Ectodermal cell (in vitro differentiated cells): ENCODE measurements around the gene SGTA.

Experiments used
- H3K27ac ChIP-seq: 2 replicates; pipeline ENCODE4 v1.7.0; 2013; ENCODE audit warnings: mild to moderate bottlenecking, low read depth, low read length; ENCODE audit not compliant: insufficient read depth, poor library complexity, severe bottlenecking
- H3K27me3 ChIP-seq: 2 replicates; pipeline ENCODE4 v1.7.0; 2013; ENCODE audit warnings: mild to moderate bottlenecking, low read length; ENCODE audit not compliant: insufficient read depth, control insufficient read depth, poor library complexity, severe bottlenecking
- H3K36me3 ChIP-seq: one replicate; pipeline ENCODE4 v1.7.0; 2013; ENCODE audit warnings: low read length; ENCODE audit not compliant: control insufficient read depth, insufficient read depth
- H3K4me1 ChIP-seq: one replicate; pipeline ENCODE4 v1.7.0; 2013; ENCODE audit warnings: low read length; ENCODE audit not compliant: control insufficient read depth, insufficient read depth
- H3K4me3 ChIP-seq: 2 replicates; pipeline ENCODE4 v1.7.0; 2013; ENCODE audit warnings: low read depth, low read length, control low read depth; ENCODE audit not compliant: insufficient read depth
- H3K9me3 ChIP-seq: 2 replicates; pipeline ENCODE4 v1.7.0; 2013; ENCODE audit warnings: mild to moderate bottlenecking, low read length, moderate library complexity; ENCODE audit not compliant: control insufficient read depth
- WGBS, 2 experiments: methylation state at CpG; one replicate each; pipeline ENCODE4 v1.1.7; 2013; ENCODE audit warnings: missing lambda C conversion rate in 2 of 2; 5-methylcytosine and 5-hydroxymethylcytosine counted together

SGTA gene

GRCh38 chr19:2809387-2810140 is 26.5 kb upstream of the SGTA start:
- H3K4me1 ChIP-seq, result no peaks in the 10 kb centered on the region
- H3K9me3 ChIP-seq, result no peaks in the 10 kb centered on the region
- peaks cover 53% of the 10 kb centered on the region for H3K36me3 ChIP-seq
- no peak overlapping the region for H3K27ac ChIP-seq
- H3K27me3 ChIP-seq, result no peaks in the 10 kb centered on the region
- H3K4me3 ChIP-seq, result no peak overlapping the region
- WGBS, 2 experiments, result 95 to 96% methylated on average over 37 of the region's 37 CpGs

DNA sequence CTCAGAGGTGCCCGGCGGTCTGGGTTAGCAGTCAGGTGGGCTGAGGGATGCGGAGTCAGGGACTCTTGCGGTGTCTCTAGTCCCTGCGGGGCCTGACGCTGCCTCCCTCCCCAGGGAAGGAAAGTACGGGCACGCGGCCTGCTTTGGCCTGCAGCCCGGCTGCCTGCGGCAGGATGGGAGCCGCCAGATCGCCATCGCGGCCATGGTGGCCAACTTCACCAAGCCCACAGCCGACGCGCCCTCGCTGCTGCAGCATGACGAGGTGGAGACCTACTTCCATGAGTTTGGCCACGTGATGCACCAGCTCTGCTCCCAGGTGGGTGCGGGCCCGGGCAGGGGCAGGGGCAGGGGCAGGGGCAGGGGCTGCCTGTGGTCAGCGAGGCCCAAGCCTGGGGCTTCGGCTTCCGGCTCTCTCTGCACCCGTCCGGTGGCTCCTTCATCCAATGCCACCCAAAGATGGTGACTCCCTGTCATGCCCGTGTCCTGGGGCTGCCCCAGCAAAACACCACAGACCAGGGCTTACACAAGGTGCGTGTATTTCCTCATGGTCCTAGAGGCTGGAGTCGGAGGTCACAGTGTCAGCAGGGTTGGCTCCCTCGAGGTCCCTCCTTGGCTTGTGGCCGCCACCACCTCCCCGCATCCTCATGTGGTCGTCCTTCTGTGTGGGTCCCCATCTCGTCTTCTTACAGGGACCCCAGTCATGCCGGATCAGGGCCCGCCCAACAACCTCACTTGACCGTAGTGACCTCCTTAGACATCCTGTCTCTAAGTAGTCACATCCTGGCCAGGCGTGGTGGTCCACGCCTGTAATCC is 25.3 kb upstream of the SGTA start:
- WGBS, 2 experiments, result 96% methylated on average over 41 of the region's 41 CpGs

DNA sequence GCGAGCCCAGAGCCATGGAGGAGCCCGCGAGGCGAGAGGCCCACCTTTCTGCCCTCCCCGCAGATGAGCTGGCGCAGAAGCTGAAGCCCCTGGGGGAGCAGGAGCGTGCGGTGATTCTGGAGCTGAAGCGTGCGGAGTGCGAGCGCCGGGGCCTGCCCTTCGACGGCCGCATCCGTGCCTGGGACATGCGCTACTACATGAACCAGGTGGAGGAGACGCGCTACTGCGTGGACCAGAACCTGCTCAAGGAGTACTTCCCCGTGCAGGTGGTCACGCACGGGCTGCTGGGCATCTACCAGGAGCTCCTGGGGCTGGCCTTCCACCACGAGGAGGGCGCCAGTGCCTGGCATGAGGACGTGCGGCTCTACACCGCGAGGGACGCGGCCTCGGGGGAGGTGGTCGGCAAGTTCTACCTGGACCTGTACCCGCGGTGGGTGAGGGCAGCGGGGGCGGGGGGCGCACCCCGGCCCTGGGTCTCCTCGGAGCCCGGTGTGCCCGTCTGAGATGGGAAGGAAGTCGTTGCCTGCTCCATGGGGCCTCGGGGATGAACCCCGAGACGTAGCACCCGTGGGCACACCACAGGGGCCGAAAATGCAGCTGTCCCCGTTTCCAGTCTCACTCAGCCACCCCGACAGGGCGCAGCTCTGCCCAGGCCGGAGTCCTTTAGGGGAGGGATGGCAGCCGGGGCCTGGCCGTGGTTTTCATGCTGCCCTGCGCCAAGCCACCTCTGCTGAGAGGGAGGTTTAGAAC is 24.5 kb upstream of the SGTA start:
- Histone ChIP-seq H3K27me3 (no peaks in the 10 kb centered on the region), H3K36me3 (peaks cover 53% of the 10 kb centered on the region), H3K27ac (no peak overlapping the region), H3K4me3 (no peak overlapping the region), H3K9me3 (no peaks in the 10 kb centered on the region), H3K4me1 (no peaks in the 10 kb centered on the region)
- WGBS, 2 experiments, result 96% methylated on average over 56 of the region's 56 CpGs

More for the DNA sequence above, 25.3 kb upstream of the SGTA start:
- Histone ChIP-seq H3K27me3 (no peaks in the 10 kb centered on the region), H3K27ac (no peak overlapping the region), H3K36me3 (peaks cover 57% of the 10 kb centered on the region), H3K9me3 (no peaks in the 10 kb centered on the region), H3K4me3 (no peak overlapping the region), H3K4me1 (no peaks in the 10 kb centered on the region)

DNA sequence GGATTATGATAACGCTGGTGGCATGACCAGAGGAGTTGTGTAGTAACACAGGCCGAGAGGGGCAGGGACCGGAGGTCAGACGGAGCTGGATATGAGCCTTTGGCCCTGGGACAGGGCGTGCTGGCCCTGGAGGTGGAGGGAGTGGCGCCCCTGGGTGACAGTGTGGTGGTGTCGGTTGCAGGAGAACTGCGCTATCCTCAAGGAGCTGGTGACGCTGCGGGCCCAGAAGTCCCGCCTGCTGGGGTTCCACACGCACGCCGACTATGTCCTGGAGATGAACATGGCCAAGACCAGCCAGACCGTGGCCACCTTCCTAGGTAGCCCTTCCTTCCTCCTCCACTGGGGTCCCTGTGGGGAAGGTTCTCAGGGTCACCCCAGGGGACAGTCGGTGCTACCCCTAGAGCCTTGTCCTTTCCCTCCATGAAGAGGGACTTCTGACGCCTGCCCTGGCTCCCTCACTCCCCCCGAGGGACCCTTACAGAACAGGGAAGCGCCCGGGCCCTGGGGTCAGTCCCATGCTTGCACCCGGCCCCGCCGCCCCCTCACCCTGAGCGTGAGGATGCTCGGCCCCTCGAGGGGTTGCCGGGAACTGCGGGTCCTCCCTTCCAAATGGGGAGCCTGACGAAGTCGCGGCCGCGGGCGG is 23.8 kb upstream of the SGTA start:
- Histone ChIP-seq H3K36me3 (peaks cover 49% of the 10 kb centered on the region), H3K4me1 (no peaks in the 10 kb centered on the region), H3K4me3 (no peak overlapping the region), H3K27ac (no peak overlapping the region), H3K9me3 (no peaks in the 10 kb centered on the region), H3K27me3 (no peaks in the 10 kb centered on the region)
- 94% methylated on average over 34 of the region's 34 CpGs for WGBS, 2 experiments

DNA sequence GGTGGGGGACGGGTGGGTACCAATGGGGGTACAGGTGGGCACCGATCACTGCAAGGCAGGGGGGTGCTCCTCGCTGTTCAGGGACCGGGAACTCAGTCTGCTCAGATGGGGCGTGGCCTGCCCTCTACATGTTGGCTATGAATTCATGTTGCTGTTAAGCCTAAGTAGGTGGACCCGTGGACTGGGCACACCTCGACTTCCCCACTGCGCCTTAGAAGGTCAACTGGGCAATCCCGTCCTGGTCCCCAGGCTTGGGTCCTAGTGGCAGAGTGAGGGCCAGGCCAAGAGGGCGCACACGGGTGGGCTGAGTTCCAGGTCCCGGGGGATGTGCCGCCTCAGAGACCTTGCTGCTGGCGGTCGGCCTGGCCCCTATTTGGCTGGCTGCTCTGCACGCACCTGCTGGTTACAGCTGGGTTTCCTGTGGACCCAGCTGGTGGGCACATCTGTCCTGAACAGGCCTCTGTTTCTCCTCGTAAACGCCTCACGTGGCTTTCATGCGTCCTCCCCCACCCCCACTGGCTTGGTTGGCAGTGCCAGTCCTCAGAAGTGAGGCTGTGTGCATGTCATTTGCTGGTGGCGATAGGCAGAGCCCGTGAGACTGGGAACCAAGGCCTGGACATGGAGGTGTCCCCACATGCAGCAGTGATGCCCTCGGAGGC is 23.0 kb upstream of the SGTA start:
- no peak overlapping the region for H3K4me3 ChIP-seq
- WGBS, 2 experiments, result 96% methylated on average over 23 of the region's 23 CpGs
- H3K4me1 ChIP-seq, result no peaks in the 10 kb centered on the region
- H3K36me3 ChIP-seq, result peaks cover 51% of the 10 kb centered on the region
- no peaks in the 10 kb centered on the region for H3K9me3 ChIP-seq
- H3K27ac ChIP-seq, result no peak overlapping the region
- no peaks in the 10 kb centered on the region for H3K27me3 ChIP-seq

- no peaks in the 10 kb centered on the region for H3K9me3 ChIP-seq
Observed at GRCh38 chr19:2805261-2805900, 22.3 kb upstream of the SGTA start.

GRCh38 chr19:2804156-2805004 is 21.3 kb upstream of the SGTA start:
- Histone ChIP-seq H3K4me3 (no peak overlapping the region), H3K4me1 (no peaks in the 10 kb centered on the region), H3K9me3 (no peaks in the 10 kb centered on the region), H3K27ac (no peak overlapping the region), H3K36me3 (peaks cover 47% of the 10 kb centered on the region), H3K27me3 (no peaks in the 10 kb centered on the region)
- WGBS, 2 experiments, result 92 to 95% methylated on average over 27 of the region's 27 CpGs

More at GRCh38 chr19:2805261-2805900, 22.3 kb upstream of the SGTA start:
- Histone ChIP-seq H3K27ac (no peak overlapping the region), H3K4me3 (no peak overlapping the region), H3K27me3 (no peaks in the 10 kb centered on the region), H3K4me1 (no peaks in the 10 kb centered on the region), H3K36me3 (peaks cover 45% of the 10 kb centered on the region)
- 97 to 98% methylated on average over 25 to 26 of the region's 28 CpGs for WGBS, 2 experiments

- peaks cover 49% of the 10 kb centered on the region for H3K36me3 ChIP-seq
- H3K27ac ChIP-seq, result no peak overlapping the region
- no peak overlapping the region for H3K4me3 ChIP-seq
- no peaks in the 10 kb centered on the region for H3K27me3 ChIP-seq
- whole genome bisulfite sequencing, 2 experiments, result 94 to 95% methylated on average over 29 of the region's 29 CpGs
- no peaks in the 10 kb centered on the region for H3K4me1 ChIP-seq
- no peaks in the 10 kb centered on the region for H3K9me3 ChIP-seq
Observed at GRCh38 chr19:2803486-2804155, 20.5 kb upstream of the SGTA start.
